Activated naive CD4-positive, alpha-beta T cell treated with Interleukin-2 at 50 U/mL for 16 hours (primary cell): Measurements from ENCODE around the gene EMILIN2.

Source experiments
- DNase-seq: peaks from one replicate; pipeline ENCODE4 v3.0.0-alpha.2; 2020

EMILIN2 gene

DNA sequence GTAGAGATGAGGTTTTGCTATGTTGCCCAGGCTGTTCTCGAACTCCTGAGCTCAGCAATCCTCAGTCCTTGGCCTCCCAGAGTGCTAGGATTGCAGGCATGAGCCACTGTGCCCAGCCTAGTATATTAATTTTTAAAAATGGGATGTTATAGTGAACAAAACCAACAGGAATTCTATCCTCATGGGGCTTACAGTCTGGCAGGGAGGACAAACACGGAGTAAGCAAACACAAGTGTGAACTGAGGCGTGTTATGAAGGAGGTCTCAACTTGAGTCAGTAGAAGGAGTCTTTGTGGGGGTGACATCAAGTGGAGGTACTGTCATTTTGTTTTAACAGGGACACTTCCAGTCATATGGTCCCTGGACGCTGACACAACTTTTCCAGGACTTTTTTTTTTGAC lies 33.1 kb downstream of the EMILIN2 start:
- DNase-seq = no peak

DNA sequence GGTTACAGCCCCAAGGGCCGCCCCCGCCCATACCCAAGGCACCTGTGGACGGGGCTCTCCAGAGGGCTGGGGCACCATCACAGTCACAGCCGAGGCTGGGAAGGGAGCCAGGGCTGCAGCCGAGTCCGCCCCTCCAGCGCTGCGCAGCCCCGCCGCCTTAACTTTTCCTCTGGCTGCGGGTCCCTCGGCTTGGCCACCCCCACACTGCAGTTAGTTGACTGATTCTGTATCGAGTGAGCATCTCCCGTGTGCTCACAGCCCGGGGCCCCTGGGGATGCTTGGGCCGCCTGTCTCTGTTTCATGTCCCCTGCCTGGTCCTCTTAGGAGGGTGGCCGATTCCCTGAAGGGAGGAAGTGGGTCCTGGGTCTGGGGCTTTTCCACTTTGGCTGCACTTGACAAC lies 33.7 kb downstream of the EMILIN2 start:
- no peak for DNase-seq

DNA sequence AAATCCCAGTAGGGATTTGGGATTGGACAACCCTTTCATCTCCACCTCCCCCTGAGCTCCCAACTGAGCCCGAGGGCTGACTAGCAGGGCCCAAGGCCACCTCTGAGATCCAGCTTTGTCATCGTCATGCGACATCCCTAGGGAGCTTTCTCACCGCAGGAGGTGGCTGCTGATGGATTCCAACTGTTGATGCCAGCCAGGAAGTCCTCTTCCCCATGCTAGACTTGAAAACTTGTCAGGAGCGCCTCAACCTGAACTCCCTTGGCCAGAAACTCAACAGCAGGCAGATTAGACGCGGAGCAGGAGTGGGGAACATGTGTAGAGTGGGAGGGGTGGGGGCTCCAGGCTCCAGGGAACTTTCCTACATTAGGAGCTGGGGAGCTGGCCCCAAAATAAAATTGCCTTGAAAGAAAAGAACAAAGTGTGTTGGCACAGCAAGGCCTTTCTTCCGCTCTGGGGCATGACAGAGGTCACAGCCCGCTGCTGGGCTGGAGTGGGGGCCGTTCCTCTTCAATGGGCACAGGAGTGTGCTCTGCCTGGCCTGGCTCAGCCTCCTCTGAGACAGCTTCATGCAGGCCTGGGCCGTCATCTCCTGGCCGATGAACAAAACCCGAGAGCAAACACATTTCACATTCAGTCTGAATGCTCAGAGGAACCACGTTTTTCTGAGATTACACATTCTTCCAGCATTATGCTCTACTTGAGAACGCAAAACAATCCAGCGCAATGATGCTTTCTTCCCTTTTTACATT lies 34.5 kb downstream of the EMILIN2 start:
- no peak for DNase-seq

DNA sequence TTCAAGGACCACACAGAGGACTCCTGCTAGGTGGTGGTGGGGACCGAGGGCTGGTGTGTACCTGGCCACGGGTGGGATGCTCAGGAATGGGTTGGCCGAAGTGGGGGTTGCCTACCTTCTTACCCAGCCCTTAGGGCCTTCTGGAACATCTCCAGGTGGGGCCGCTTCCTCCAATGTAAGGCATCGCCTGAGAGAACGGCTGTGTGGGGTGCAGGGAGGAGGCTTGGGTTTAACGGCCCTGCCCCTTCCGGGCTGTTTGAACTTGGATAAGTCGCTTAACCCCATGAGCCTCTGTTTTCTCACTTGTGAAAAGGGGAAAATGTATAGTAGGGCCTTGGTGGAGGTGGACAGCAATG lies 35.0 kb downstream of the EMILIN2 start:
- no peak for DNase-seq

DNA sequence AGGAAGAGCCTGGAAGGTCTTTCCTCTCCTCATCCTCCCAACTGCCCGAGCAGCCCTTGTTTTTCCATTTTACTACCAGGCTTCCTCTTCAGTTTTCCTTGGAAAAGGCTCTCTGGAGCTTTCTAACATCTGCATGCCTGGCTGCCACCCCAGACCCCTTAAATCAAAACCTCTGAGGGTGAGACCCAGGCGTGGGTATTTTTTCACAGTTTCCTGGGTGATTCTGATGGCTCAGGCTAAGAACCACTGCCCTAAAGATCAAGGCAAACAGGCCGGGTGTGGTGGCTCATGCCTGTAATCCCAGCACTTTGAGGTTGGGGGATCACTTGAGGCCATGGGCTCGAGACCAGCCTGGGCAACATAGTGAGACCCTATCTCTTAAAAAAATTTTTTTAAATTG lies 35.4 kb downstream of the EMILIN2 start:
- no peak for DNase-seq

DNA sequence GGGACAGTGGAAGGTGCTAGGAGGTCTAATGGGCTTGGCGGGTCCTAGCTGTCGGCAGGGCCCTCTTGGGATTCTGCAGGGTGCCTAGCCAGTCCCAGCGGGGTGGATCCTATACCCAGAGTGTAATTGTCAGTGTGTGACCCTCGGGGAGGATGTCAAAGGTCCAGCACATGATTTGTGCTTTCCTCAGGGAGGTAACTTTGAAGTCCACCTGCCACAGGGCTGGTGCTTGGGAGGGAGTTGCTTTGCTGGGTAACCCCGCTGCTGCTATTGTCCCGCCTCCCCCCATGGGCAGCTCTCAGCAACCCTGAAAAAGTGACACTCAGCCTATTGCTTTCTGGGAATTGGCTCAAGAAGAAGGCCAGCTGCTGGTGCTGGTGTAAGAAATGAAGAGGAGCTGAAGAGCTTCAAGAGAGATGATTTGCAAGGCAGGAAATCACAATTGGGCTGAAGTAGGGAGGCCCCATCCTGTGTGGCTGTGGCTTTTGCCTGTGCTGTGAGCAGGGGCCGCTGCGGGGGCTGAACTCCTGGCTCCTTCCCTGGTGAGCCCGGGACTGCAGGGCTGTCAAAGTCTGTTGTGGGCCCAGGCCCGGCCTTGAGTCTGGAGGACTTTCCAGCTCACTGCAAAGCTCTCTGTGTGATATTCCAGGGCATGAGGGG lies 36.4 kb downstream of the EMILIN2 start:
- peak; percentile 40 for DNase-seq

DNA sequence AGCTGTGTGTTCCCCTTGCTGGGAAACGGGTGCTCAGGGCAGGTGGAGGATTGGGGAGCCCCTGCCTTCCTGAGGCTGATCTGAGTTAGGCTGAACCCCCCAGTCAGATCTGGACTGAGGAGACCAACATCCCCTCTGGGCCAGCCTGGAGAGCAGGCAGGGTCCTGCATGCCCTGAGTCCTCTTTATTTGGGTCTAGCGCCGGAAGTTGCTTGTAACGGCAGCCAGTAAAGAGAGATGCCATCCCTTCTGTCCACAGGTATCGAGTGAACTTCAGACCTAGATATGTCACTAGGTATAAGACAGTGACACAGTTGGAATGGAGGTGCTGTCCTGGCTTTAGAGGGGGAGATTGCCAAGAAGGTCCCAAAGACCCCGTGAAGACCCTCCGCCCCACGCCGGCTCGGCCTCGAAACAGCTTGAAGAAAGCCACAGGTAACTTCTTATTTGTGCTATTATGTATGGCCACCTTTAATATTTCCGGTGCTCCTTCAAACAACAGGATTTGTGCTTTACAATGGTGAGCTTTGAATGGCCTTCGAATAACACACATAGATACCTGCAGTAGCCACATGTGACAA lies 38.0 kb downstream of the EMILIN2 start:
- no peak for DNase-seq

DNA sequence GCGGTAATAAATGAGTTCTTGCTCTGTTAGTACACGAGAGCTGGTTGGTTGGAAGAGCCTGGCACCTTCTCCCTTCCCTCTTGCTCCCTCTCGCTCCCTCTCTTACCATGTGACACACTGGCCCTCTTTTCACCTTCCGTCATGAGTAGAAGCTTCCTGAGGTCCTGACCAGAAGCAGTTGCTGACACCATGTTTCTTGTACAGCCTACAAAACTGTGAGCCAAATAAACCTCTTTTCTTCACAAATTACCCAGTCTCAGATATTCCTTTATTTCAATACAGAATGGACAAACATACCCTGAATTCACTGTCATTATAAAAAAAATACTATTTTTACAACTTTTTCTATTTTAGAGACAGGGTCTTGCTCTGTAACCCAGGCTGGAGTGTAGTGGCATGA lies 40.7 kb downstream of the EMILIN2 start:
- DNase-seq = no peak

DNA sequence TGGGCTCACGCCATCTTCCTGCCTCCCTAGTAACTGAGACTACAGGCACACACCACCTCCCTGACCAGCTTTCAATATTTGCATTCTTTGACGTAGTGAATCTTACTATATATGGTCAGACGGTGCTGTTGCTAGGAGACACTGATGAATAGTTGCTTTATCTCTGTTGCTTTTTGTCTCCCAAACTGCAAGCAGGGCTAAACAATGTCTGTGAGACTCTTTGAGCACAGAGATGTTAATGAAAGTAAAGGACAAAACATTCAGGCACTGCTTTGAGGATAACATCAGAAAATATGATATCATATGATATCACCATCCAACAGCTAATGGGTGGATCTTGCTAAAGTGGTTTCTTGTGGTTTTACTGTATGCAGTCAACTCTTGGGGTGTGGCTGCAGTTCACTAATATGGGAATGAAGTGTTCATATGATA lies 43.0 kb downstream of the EMILIN2 start:
- DNase-seq = no peak

DNA sequence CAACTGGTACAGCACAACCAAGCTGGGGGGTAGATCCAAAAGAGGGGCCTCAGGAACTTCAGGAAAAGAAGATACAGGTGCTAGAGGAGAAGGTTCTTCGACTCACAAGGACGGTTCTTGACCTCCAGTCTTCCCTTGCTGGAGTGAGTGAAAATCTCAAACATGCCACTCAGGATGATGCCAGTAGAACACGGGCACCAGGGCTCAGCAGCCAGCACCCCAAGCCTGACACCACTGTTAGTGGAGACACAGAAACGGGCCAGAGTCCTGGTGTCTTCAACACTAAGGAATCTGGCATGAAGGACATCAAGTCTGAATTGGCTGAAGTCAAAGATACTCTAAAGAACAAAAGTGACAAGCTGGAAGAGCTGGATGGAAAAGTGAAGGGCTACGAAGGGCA lies 43.8 kb downstream of the EMILIN2 start:
- DNase-seq = no peak

DNA sequence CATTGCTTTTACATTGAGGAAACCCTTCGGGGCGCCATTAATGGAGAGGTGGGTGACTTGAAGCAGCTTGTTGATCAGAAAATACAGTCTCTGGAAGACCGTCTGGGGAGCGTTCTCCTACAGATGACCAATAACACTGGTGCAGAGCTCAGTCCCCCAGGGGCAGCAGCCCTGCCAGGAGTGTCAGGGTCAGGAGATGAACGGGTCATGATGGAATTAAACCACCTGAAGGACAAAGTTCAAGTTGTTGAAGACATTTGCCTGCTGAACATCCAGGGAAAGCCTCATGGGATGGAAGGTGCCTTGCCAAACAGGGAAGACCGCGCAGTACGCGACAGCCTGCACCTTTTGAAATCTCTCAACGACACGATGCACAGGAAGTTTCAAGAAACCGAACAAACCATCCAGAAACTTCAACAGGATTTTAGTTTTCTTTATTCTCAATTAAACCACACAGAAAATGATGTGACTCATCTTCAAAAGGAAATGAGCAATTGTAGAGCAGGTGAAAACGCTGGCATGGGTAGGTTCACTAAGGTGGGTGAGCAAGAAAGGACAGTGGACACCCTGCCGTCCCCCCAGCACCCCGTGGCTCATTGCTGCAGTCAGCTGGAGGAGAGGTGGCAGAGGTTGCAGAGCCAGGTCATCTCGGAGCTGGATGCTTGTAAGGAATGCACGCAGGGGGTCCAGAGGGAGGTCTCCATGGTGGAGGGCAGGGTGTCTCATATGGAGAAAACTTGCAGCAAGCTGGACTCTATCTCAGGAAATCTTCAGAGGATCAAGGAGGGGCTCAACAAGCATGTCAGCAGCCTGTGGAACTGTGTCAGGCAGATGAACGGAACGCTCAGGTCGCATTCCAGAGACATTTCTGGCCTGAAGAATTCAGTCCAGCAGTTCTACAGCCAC lies 45.0 kb downstream of the EMILIN2 start:
- peak; percentile 25 for DNase-seq

DNA sequence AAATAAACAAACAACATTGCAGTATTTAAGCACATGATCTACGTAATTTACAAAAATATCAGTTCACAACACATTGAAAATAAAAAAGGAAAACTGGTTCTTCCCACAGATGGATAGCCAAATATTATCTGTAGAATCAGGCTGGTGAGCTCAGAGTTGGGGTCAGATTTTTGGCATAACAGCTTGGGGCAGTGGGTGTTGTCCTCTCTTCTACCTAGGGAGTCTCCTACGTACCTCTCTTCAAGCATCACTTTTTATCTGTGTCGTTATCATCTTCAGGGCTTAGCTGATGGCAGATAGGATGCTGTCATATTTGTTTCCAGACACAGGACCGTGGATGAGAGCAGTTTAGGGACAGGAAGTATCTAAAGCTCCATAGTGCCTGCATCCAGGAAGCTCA lies 46.2 kb downstream of the EMILIN2 start:
- no peak for DNase-seq

DNA sequence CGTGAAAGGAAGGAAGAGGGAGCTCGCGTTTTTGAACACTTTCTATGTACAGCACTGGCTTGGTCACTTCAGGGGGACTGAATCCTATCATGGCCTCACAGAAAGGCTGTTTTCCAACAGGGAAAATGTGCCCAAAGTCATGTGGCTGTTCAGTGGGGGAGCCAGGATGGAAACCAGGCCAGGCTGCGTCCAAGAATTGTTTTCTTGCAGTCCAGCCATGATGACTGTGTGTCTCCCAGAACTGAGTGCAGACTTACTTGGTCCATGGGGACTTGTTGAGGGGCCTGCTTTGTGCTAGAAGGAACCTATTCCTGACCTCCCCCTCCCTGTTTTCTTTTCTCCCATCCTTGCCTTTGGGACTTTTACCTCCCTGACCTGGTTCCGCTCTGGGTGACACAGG lies 46.9 kb downstream of the EMILIN2 start:
- DNase-seq = no peak

DNA sequence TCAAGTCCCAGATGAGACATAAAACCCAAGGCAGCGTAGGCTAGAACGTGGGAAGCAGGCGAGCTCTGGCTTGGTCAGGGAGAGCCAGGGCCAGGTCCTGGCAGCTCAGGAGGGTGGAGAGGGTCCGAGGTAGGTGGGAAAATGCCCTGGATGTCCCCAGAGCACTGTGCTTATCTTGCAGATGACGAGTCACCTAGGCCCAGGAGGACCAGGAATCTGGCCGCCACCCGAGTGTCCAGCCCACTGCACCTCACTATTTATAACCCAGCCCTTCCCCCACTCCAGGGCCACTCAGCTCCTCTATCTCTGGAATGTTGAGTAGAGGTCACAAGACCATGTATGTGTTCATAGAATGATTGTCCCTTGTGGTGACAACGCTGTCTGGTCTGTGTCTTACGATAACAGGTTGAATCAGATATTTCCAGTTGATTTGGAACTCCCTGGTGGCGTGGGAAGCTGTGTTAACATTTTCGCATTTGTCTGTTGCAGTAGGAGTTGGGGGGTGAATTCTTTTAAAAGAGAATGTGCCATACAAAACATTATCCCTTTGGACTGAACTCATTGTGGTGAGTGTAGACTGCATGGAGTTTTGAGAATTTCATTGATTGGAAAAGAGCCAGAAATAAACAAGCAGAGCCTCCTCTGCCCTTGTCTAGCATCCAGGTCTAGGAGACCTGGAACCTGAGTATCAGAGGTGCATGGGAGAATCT lies 47.5 kb downstream of the EMILIN2 start:
- DNase-seq = no peak

DNA sequence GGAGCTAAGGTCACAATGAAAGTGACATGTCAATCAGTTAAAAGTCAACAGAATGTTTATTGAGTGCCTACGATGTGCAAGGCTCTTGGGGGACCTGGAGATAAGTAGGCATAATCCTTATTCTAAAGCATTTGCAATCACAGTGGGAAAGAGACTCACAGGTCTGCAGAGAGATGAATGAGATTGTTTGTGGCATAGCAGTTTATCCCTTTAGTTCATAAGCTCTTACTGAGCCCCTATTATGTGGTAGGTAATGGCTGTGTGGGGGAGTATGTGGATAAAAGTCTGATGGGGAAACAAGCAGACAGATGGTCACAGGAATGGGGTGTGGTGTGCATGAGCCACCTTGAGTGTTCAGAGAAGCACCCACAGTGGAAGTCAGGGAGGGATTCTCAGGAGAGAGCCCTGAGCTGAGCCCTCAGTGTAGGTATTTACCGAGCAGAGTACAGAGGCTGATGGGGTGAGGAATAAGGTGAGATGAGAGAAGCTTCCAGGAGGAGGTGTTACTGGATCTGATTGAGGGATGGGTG lies 48.1 kb downstream of the EMILIN2 start:
- DNase-seq = no peak

DNA sequence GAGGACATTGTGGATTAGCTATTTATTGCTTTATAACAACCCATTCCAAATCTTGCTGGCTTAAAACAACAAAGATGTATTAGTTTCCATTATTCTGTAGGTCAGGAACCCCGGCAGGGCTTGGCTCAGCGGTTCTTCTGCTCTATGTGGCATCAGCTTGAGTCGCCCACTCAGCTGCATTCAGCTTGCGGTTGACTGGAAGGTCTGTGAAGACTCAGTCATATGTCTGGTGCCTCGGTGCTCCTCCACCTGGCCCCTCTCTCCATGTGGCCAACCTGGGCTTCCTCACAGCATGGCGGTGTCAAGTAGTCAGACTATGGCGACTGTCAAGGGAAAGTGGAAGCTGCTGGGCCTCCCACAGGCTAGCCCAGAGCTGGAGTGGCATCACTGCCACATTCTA lies 48.6 kb downstream of the EMILIN2 start:
- no peak for DNase-seq

DNA sequence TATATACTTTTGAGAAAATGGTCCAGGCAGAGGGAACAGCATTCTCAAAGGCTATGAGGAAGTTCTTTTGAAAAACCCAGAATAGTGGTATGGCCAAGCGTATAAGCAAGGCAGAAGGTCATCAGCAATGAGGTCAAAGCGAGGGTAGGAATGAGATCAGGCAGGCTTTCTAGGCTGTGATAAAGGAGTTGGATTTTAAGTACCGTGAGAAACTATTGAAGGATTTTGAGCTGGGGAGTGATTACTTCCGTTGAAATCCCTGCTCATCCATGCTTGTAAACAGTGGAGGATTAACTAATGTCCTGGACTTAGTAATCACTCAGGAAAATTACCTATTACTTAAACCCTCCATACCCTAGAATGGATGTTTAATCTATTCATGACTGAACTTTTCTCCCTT lies 50.2 kb downstream of the EMILIN2 start:
- DNase-seq = no peak

DNA sequence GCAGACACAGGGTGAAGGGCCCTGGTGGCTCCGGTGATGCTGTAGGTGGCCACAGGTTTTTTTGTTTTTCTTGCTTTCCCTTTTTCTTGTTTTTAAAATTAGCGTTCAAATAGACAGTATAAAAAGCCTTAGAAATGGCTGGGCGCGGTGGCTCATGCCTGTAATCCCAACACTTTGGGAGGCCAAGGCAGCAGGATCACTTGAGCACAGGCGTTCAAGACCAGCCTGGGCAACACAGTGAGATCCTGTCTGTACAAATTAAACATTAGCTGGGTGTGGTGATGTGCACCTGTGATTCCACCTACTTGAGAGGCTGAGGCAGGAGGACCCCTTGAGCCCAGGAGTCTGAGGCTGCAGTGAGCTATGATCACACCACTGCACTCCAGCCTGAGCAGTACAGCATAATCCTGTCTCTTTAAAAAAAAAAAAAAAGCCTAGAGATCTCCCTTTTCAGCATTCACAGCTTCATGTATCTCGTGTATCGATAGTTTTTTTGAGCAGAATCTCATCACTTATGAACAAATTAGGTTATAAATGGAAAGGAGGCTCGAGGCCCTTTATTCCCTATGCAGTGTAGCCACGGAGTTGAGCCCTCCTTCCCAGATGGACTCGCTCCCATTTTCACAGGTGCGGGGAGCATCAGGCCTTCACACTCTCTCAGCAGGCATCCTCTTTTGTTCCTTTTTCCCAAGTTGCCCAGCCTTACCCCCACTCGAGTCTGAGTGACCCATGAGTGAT lies 50.8 kb downstream of the EMILIN2 start:
- DNase-seq = no peak

DNA sequence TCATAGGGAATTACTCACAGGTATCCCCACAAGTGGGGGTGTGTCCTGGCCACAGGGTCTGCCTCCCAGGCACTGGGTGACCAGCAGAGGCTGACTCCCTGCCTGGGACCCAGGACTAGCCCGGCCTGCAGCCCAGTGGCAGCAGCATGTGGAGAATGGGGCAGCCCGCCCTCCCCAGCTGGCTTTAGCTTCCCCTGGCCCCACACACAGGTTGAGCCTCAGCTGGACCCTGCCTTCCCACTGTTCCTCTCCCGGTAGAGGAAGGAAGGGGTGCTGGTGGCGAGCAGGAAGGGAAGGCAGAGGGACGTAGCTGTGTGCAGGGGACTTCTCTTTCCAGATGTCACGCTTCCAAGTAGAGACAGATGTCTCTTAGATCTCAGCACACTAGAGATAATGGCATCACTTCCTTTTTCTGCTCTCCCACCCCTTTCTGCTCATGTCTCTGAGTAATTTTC lies 51.4 kb downstream of the EMILIN2 start:
- no peak for DNase-seq

DNA sequence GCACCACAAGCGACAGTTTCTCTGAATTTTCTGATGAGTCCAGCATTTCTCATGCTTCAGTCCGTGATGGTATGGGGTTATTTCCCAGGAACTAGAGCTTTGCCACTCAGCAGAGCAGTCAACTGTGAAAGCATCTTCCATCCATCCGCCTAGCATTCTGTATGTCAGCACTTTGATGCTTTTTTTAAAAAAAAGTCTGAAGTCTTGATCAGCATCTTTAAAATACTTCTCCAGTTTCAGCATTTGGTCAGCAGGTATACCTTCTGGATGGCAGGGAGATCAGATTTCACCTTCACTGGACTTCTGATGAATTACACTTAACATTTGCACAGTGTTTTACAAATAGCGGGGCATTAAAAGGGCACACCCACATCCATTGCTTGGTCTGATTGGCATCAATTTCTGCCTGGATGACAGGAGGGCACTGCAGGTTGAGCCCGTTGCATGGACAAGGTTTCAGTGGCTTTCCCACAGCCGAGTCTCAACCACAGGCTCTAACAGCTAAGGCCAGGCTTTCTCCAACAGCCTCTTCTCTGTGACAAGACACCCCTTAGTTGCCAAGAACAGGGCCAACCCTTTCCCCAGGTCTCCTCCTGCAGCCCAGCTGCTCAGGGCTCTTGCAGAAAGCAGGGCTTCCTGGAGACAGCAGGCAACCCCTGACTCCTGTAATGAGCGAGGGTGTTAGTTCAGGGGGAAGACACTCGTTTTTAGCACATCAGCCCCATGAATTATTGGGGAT lies 54.0 kb downstream of the EMILIN2 start:
- DNase-seq = no peak

DNA sequence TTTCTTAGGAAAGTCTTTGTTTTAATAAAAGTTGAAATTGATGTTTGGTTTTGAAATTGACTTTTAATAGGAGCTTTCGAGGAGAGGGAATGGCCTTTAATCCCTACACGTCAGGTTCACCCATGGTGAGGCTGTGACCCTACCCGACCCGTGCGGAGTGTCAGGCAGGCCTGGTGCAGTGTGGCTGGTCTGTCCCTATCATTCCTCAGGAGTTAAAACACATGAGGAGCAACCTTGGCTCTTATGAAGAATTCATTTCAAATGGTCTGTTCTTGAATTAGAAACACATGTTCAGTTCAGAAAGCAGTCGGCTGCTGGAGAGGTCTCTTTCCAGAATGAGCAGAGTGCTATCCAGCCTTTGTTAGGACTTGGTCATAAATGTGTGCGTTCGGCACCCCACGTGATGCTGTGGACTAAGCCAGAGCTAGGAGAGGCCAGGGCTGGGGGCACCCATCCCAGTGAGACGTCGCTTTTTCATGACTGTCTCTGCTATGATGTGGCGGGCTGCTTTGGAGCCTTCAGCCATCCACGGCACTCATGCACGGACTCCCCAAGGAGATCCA lies 54.7 kb downstream of the EMILIN2 start:
- DNase-seq = no peak
